Inflammatory macrophage (primary cell): ENCODE measurements around the gene PLD1.

Source experiments
- DNase-seq, 2 donors: peaks; one replicate each; pipeline ENCODE4 v3.0.0-alpha.2; 2020 to 2022

The PLD1 gene

GRCh38 chr3:171790898-171791691 lies 19.2 kb downstream of the PLD1 start:
- DNase-seq, result no peak

- DNase-seq, result no peak
Observed at GRCh38 chr3:171790574-171790897, 19.7 kb downstream of the PLD1 start.

GRCh38 chr3:171789759-171790505 lies 20.4 kb downstream of the PLD1 start:
- DNase-seq, result no peak

GRCh38 chr3:171788546-171789351 lies 21.5 kb downstream of the PLD1 start:
- DNase-seq, result no peak

GRCh38 chr3:171786997-171787396 lies 23.3 kb downstream of the PLD1 start:
- no peak for DNase-seq

DNA sequence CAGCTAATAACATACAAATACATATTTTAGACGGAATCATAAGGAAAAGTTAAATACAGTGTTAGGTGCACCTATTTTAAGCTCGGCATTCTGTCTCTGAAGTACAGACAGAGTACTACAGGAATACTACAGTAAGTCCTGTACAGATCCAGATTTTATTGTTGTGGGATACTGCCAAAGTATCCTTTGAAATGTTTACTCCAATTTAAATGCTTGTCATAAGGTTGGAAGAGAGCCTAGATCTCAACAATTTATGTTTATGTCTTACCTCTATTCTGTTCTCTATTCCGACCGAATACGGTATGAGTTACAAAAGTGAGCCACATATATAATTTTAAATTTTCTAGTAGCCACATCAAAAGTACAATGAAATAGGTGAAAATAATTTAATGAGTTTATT lies 25.3 kb downstream of the PLD1 start:
- no peak for DNase-seq

- DNase-seq, result no peak
Observed at GRCh38 chr3:171784387-171784786, 25.9 kb downstream of the PLD1 start.

- DNase-seq, result no peak
Observed at GRCh38 chr3:171783626-171784025, 26.7 kb downstream of the PLD1 start.

- no peak for DNase-seq
Observed at GRCh38 chr3:171783086-171783485, 27.2 kb downstream of the PLD1 start.

DNA sequence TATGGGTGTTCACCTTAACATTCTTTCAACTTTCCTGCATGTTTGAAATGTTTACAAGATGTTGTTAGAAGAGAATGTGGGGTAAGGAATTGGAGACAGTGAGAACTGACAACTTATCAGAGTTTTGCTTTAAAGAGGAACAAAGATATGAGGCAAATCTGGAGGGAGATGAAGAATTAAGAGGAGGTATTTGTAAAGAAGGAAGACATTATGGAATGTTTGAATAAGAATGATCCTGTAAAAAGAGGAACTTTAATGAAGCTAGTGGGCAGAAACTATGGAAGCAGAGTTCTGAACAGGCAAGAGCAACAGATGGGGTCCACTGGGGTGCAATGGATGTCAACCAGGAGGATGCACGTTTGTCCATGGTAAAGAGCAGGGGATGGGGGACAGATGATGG lies 27.7 kb downstream of the PLD1 start:
- DNase-seq, result peak; percentile 14 to 54

DNA sequence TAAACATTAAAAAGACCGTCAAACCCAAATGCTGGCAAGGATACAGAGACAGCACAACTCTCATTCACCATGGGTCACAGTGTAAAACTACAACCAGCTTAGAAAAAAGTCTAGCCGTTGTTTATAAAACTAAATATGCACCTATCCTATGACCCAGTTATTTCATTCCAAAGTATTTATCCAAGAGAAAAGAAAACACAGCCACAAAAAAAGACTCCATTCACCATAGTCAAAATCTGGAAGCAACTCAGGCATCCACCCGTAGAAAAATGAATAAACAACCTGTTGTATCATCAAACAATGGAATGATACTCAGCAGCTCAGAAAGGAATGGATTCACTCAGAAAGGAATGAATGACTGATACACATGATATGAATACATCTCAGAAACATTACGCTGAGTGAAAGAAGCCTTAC lies 28.6 kb downstream of the PLD1 start:
- no peak for DNase-seq

GRCh38 chr3:171778493-171778892 lies 31.8 kb downstream of the PLD1 start:
- no peak for DNase-seq

DNA sequence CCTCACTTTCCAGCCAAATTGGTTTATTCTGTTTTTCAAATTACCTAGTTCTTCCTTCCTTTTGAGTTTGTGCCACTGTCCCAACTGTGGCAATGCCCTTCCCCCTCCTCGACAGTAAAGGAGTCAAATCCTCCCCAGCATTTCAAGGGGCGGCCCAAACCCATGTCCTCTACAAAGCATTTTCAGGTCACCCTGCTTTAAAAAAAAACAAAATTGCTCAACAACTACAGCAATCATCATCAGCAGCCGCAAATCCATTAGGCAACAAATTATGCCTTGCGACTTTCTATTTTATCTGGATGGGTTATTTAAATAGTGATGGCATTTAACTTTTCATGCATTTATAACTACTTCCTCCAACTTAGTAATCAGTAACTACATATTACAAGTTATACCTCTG lies 32.7 kb downstream of the PLD1 start:
- DNase-seq, result peak; percentile 44 to 53

DNA sequence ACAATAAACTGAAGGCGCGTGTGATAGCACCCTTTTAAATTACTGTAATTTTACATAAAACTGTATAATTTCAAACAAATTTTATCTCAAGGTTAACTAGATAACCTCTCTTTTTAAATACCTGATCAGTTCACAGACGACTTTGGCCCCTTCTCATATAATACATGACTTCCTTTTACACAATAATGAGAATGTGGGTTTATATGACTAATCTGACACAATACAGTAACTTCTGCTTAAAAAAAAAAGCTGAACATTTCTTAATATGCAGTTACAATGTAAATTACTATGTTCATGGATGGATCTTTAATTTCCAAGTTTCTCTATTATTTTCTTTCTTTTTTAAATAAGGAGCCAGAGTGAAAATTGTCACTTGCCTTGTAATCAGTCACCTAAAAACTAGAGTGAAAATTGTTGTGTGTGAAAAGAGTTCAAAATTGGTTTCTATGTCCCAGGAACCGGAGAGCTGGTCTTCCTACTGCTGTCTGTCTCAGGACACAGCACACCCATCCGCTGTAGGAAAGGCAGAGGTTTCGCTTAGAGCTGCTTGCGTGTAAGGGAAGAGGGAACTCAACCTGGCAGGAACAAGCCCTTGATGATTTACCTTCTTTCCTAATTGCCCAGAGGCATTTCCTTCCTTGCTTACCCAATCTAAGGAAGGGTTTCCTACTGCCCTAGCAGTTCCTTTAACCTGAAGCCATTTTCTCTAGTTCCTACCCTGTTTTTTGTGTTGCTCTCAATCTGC lies 33.3 kb downstream of the PLD1 start:
- peak; percentile 54 to 81 for DNase-seq

DNA sequence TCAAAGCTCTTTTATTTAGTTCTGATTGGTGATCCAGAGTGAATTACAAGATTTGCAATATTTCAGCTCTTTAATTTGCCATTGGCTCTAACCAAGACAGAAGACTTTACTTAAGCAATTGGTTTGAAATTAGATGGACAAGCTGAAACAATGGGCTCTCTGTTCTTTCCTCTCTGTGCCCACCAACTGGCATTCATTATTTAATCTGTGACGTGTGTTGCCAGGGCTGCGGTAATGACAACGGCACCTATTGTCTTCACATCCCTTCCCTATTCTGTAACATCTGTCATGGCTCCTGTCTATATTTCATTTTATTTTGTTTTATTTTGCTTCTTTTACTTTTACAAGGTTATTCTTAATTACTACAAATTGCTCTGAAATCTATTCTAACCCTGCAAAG lies 33.9 kb downstream of the PLD1 start:
- DNase-seq, result no peak

DNA sequence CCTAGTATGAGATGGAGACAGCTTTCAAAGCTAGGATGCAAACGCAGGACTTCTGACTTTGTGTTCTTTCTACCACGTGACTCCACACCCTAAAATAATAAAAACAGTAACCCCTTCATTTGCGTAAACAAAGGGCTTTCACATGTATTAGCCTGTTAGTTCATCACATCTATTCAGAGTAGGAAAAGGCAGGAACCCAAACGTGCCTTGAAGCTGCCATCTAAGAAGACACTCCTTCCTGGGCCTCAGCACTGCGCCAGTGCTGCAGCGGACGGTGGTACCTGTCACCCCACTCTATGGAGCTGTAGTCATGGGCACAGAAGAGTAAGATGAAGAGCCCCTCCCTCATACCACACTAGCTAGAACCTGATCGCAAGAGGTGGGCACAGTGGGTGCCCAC lies 34.3 kb downstream of the PLD1 start:
- DNase-seq, result no peak

DNA sequence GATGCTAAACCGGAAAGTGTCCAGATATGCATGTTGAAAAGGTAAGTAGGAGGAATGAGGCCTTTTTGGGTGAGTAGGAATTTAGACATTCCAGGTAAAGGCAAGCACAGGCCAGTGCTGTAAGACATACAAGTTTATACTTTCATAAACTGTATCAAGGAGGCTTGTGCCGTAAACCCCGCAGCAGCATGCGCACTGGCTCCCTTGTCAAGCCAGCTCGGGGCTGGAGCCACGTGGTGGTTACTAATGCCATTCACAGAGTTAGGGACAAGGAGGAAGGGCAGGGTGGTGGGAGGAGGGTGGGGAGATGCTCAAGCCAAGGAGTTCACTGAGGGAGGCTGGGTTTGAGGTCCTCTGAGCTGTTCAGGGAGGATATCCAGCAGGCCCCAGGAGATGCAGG lies 35.8 kb downstream of the PLD1 start:
- DNase-seq, result peak; percentile 26 to 54

GRCh38 chr3:171772427-171773056 lies 37.7 kb downstream of the PLD1 start:
- peak; percentile 61 to 66 for DNase-seq

DNA sequence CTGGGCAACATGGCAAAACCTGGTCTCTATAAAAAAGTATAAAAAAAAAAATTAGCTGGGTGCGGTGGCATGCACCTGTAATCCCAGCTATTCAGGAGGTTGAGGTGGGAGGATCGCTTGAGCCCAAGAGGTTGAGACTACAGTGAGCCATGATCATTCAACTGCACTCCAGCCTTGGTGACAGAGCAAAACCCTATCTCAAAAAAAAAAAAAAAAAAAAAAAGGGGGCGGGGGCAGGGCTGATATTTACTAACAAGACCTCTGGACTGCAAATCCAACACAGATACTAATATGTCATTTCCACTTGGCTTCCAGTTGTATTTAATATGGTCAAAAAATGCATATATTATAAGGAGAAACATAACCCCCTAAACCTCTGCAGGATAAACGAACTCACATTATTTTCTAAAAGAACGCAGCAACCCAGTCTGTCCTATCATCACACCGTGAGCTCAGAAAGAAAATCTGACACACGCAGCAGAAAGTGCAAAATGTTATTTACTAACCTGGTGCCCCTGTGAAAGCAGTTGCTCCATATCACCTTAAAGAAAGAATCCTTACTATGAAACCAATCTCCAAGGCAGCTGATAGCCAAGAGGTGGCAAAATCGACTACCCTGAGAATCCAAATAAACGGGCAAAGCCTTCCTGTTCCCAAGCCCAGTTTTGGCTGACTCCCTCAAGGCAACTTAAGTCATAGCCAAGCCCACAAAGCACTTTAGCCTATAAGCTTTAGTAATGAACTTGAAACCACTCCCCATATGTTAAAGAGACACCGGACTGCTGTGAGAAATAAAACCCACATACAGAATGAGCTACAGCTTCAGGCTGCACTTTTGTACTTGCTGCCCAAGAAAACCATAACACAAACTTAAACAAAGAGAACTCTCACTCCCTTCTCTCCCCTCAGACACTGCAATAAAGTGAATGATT lies 39.3 kb downstream of the PLD1 start:
- DNase-seq, result peak; percentile 53 to 64

GRCh38 chr3:171769461-171769860 lies 40.8 kb downstream of the PLD1 start:
- no peak for DNase-seq

DNA sequence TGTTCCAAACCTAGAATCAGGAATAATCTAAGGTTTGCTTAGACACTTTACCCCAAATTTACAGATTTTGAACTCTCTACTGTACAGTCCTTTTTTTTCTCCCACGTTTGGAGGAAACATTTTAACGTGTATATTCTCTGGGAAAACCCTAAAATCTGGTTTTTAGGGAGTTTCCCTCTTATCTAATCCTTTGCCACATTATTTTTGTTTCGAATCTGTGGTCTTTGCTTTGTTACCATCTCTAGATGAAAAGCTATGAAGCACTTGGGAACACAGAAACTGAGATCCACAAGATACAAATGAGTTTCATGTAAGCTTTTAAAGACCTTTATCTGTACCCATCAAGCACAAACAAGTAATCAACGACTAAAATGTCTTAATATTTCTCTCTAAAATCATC lies 41.3 kb downstream of the PLD1 start:
- no peak for DNase-seq
